Measurements from ENCODE around the gene HS6ST3.

DNA sequence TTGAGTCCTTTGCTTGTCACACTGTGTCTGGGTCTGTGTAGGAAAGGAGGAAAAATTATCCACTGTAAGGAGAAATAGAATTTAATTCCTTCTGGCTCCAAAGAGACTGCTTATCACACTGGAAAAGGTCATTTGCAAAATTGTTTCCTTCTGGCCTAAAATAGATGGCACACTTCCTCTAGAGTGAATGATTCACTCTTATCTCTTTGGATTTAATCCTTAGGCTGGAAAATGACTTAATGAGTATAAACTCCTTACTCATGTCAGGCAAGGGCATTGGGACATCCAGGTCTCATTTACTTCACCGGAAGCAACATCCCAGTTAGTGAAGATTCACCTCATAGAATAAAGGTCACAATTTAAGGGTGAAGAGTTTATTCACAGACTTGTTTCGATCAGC lies 610.8 kb downstream of the HS6ST3 start:
- TF ChIP-seq POLR2AphosphoS5 (IDR thresholded peaks at IDR 0.05; ENCODE audit: borderline replicate concordance, low read depth, low read length) (no peak), EZH2 (IDR thresholded peaks at IDR 0.05) (no peak), FOXP2 (optimal IDR thresholded peaks at IDR 0.05; ENCODE audit: control extremely low read depth, extremely low read length, insufficient read depth) (no peak)
